WTC11 (cell line): ENCODE measurements around the gene RRAGD. TPM values are rescaled to one million over a fixed set of nuclear protein-coding genes. Genes with fewer than 3 reads are reported as not detected.

Experiments
- ATAC-seq: fragments of 200-7000 bp; cut with Tn5 transposase; 2 replicates; pipeline ENCODE4 v1.10.0; 2021; ENCODE audit warnings: mild to moderate bottlenecking, moderate library complexity
- CTCF ChIA-PET: fragments of 300-600 bp; sonication (Branson Sonifier 250); formaldehyde crosslinking; loops from one replicate; lab custom pipeline; 2021; ENCODE audit warnings: antibody characterized with exemption; lab: Charles Lee
- POLR2A ChIA-PET: fragments of 350-600 bp; sonication (Branson Sonifier 250); formaldehyde crosslinking; loops from one replicate; lab custom pipeline; 2021; ENCODE audit warnings: antibody characterized with exemption; lab: Charles Lee
- DNase-seq: peaks from one replicate; pipeline ENCODE4 v3.0.0; 2021; ENCODE audit warnings: low spot score
- H3K27ac Mint-ChIP-seq: 2 replicates; pipeline ENCODE4 v1.8.0; 2021; ENCODE audit warnings: mixed read lengths
- H3K27me3 Mint-ChIP-seq: 2 replicates; pipeline ENCODE4 v1.8.0; 2021; ENCODE audit warnings: low read depth, mild to moderate bottlenecking, moderate library complexity, mixed read lengths
- H3K36me3 Mint-ChIP-seq: 2 replicates; pipeline ENCODE4 v1.8.0; 2021; ENCODE audit warnings: mixed read lengths
- H3K4me1 Mint-ChIP-seq: 2 replicates; pipeline ENCODE4 v1.8.0; 2022; ENCODE audit warnings: mixed read lengths
- H3K4me3 Mint-ChIP-seq: 2 replicates; pipeline ENCODE4 v1.8.0; 2021; ENCODE audit warnings: mild to moderate bottlenecking, moderate library complexity, mixed read lengths
- H3K9me3 Mint-ChIP-seq: 2 replicates; pipeline ENCODE4 v1.8.0; 2021; ENCODE audit warnings: mixed read lengths
- ATF3 ChIP-seq: sonication (generic); formaldehyde crosslinking; conservative IDR thresholded peaks from 2 replicates; pipeline ENCODE4 v1.8.1; 2022; ENCODE audit warnings: mild to moderate bottlenecking, missing genetic modification reagents
- CREB1 ChIP-seq: sonication (generic); formaldehyde crosslinking; IDR thresholded peaks from 2 replicates; pipeline ENCODE4 v1.8.0; 2023; ENCODE audit warnings: mild to moderate bottlenecking, missing genetic modification reagents
- CTCF ChIP-seq: fragments of 200-600 bp; IDR thresholded peaks from 2 replicates; pipeline ENCODE4 v1.8.0; 2022; ENCODE audit warnings: antibody characterized with exemption
- HMGXB4 ChIP-seq: sonication (generic); formaldehyde crosslinking; IDR thresholded peaks from 2 replicates; pipeline ENCODE4 v1.8.1; 2023; ENCODE audit warnings: mild to moderate bottlenecking, moderate library complexity, missing genetic modification reagents
- IRF1 ChIP-seq: sonication (generic); formaldehyde crosslinking; IDR thresholded peaks from 2 replicates; pipeline ENCODE4 v1.8.0; 2023; ENCODE audit warnings: missing genetic modification reagents
- JAZF1 ChIP-seq: fragments of 250-450 bp; sonication (Bioruptor Pico); IDR thresholded peaks from 2 replicates; pipeline ENCODE4 v1.9.0; 2021; ENCODE audit warnings: moderate library complexity, mild to moderate bottlenecking, inconsistent platforms
- JUN ChIP-seq: sonication (generic); formaldehyde crosslinking; IDR thresholded peaks from 2 replicates; pipeline ENCODE4 v1.8.0; 2023; ENCODE audit warnings: mild to moderate bottlenecking, missing genetic modification reagents
- PRDM15 ChIP-seq: sonication (generic); formaldehyde crosslinking; IDR thresholded peaks from 2 replicates; pipeline ENCODE4 v1.8.0; 2022; ENCODE audit warnings: missing genetic modification reagents
- SMAD3 ChIP-seq: sonication (generic); formaldehyde crosslinking; IDR thresholded peaks from 2 replicates; pipeline ENCODE4 v1.8.0; 2022; ENCODE audit warnings: missing genetic modification reagents, mild to moderate bottlenecking, borderline replicate concordance
- SMAD4 ChIP-seq: sonication (generic); formaldehyde crosslinking; IDR thresholded peaks from 2 replicates; pipeline ENCODE4 v1.8.0; 2022; ENCODE audit warnings: mild to moderate bottlenecking, missing genetic modification reagents
- STAT6 ChIP-seq: sonication (generic); formaldehyde crosslinking; conservative IDR thresholded peaks from 2 replicates; pipeline ENCODE4 v1.8.1; 2023; ENCODE audit warnings: mild to moderate bottlenecking, low read depth, missing genetic modification reagents, moderate library complexity
- TEAD4 ChIP-seq: sonication (generic); formaldehyde crosslinking; IDR thresholded peaks from 2 replicates; pipeline ENCODE4 v1.8.0; 2022; ENCODE audit warnings: mild to moderate bottlenecking, missing genetic modification reagents
- TP53 ChIP-seq: sonication (generic); formaldehyde crosslinking; IDR thresholded peaks from 2 replicates; pipeline ENCODE4 v1.8.1; 2023; ENCODE audit warnings: mild to moderate bottlenecking, missing genetic modification reagents
- total RNA-seq: library from RNA; stranded (reverse); gene quantifications from 3 replicates; pipeline ENCODE4 v1.2.3, GENCODE V29; 2021

RRAGD gene
- total RNA-seq, 1 experiment from 2014 or later = 25.4 TPM

GRCh38 chr6:89410788-89411144 is 1.3 kb downstream of the RRAGD start (continued):
- no peak for TF ChIP-seq CTCF
- TF ChIP-seq IRF1 (CRISPR knock-in tag) = no peak

- Mint-ChIP-seq H3K4me3 (peak overlapping the region; percentile 81), H3K4me1 (peaks cover 54% of the 10 kb centered on the region), H3K27me3 (peaks cover 36% of the 10 kb centered on the region), H3K36me3 (no peaks in the 10 kb centered on the region), H3K27ac (peak overlapping the region; percentile 93), H3K9me3 (no peaks in the 10 kb centered on the region)
- ATAC-seq = peak; percentile 12
- POLR2A ChIA-PET = interaction anchor here (1.6 to 1.7 kb wide), 2 partner anchors 38 to 330 kb away, joined by 3 to 5 read pairs; partner anchors contain the start of gene PNRC1
- CTCF ChIA-PET = interaction anchor here (1.6 to 4.3 kb wide), 3 partner anchors 35 to 99 kb away, joined by 13 to 34 read pairs (median 15); no protein-coding TSS in a partner anchor
- no peak for DNase-seq
- no peak for TF ChIP-seq SMAD4 (CRISPR knock-in tag)
- TF ChIP-seq IRF1 (CRISPR knock-in tag) = no peak
- no peak for TF ChIP-seq TEAD4 (CRISPR knock-in tag)
- no peak for TF ChIP-seq TP53 (CRISPR knock-in tag)
- TF ChIP-seq HMGXB4 = no peak
- no peak for TF ChIP-seq ATF3 (CRISPR knock-in tag)
- no peak for TF ChIP-seq CREB1 (CRISPR knock-in tag)
- TF ChIP-seq SMAD3 (CRISPR knock-in tag) = no peak
- no peak for TF ChIP-seq STAT6
- no peak for TF ChIP-seq JAZF1 (CRISPR knock-in tag)
- no peak for TF ChIP-seq JUN (CRISPR knock-in tag)
- TF ChIP-seq PRDM15 (CRISPR knock-in tag) = no peak
Measured at GRCh38 chr6:89410231-89410761, 1.8 kb downstream of the RRAGD start.
